Breast epithelium (tissue), 4 donors: ENCODE measurements around the gene NDUFS7. TPM values are rescaled to one million over a fixed set of nuclear protein-coding genes. Genes with fewer than 3 reads are reported as not detected.
A peak's percentile ranks its signal among the peaks of the same experiment; 100 is the strongest.

Experiments used
- DNase-seq, 2 donors: peaks; one replicate each; pipeline ENCODE4 v3.0.0-alpha.2; 2019; ENCODE audit warnings: low spot score in 2 of 2
- H3K27ac ChIP-seq, 2 donors: fragments of 200-600 bp; sonication (generic) in 1 of 2; one replicate each; pipeline ENCODE4 v1.5.1; 2016 to 2019; ENCODE audit warnings: mild to moderate bottlenecking in 1 of 2
- H3K27me3 ChIP-seq, 2 donors: fragments of 200-600 bp; sonication (generic) in 1 of 2; one replicate each; pipeline versions ENCODE4 v1.5.1 to v1.6.0; 2017 to 2019; ENCODE audit warnings: control low read depth in 1 of 2, mild to moderate bottlenecking in 1 of 2
- H3K36me3 ChIP-seq: fragments of 200-600 bp; one replicate; pipeline ENCODE4 v1.5.1; 2019
- H3K4me1 ChIP-seq, 2 donors: fragments of 200-600 bp; sonication (generic); one replicate each; pipeline ENCODE4 v1.5.1; 2016 to 2019; ENCODE audit warnings: control low read depth in 1 of 2
- H3K4me3 ChIP-seq, 3 donors: fragments of 200-600 bp; sonication (generic); 1 replicate in 2 of 3; 2 replicates in 1 of 3; pipeline ENCODE4 v1.5.1; 2016 to 2019; ENCODE audit warnings: mild to moderate bottlenecking in 3 of 3, moderate library complexity in 2 of 3
- H3K9me3 ChIP-seq, 2 donors: fragments of 200-600 bp; sonication (generic) in 1 of 2; one replicate each; pipeline ENCODE4 v1.5.1; 2016 to 2019; ENCODE audit warnings: control low read depth in 1 of 2
- POLR2A ChIP-seq: fragments of 450-650 bp; IDR thresholded peaks from one replicate; pipeline ENCODE4 v1.6.1; 2016; ENCODE audit warnings: antibody characterized with exemption, mild to moderate bottlenecking, moderate library complexity
- POLR2AphosphoS5 ChIP-seq, 3 donors: sonication (generic); formaldehyde crosslinking; IDR thresholded peaks; one replicate each; pipeline ENCODE4 v1.6.1; 2017; ENCODE audit warnings: antibody characterized with exemption in 3 of 3
- intact Hi-C: fragments of 100-400 bp; cut with DNase I; formaldehyde crosslinking; loops from one replicate; pipeline ENCODE4 v1.15.1; 2023; ENCODE audit warnings: low total_unique reads
- total RNA-seq, 3 donors: library from RNA; depleted of rRNA; stranded (reverse); fragments of >200 nt; gene quantifications; one replicate each; pipeline ENCODE4 v1.1.0, GENCODE V29; 2016
- TF ChIP-seq, protein P1 (sequence below), 3 donors: fragments of 450-650 bp; IDR thresholded peaks; one replicate each; pipeline ENCODE4 v1.5.1; 2016 to 2017; ENCODE audit warnings: antibody characterized with exemption in 3 of 3, mild to moderate bottlenecking in 3 of 3, moderate library complexity in 3 of 3

The NDUFS7 gene
- total RNA-seq, 3 donors from 2014 or later, result 67.5 to 122 (median 67.5) TPM

DNA sequence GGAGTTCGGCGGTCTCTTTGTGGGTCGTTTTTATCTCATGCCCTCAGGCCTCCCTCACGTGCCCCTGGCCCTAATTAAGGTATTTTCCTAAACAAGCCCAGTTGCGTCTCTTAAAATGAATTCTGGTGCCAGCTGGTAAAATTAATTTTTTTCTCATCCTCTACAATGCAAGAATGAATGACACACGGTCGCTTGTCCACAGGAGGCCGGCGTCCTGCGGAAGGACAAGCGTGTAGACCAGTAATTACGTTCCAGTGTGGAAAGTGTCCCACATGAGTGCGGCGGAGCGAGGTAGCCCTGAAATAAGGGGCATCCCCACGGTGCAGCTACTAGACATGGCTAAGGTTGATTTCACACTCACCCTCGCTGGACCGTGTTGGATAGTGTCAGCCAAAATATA is 34.5 kb upstream of the NDUFS7 start:
- intact Hi-C loops, result no loop called here
- TF ChIP-seq POLR2AphosphoS5 (IDR thresholded peaks at IDR 0.05), result no peak

DNA sequence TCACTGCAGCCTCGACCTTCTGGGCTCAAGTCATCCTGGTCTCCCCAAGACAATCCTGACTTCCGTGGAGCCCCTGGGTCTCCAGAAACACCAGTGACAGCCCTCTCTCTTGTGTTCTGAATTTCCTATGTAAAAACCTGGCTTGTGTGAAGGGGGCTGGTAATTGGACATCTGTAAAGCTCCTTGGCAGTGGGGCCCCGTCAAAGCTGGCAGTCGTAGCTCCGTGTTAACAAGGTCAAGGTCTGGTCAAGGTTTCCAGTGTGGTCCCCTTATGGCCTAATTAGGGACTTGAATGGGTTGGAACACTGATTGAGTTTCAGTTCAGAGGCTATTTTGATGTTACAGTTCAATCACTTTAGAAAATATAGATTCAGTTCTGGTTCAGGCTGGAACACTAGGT is 32.8 kb upstream of the NDUFS7 start:
- no peaks in the 10 kb centered on the region for H3K27me3 ChIP-seq
- TF ChIP-seq POLR2A (no peak), POLR2AphosphoS5 (IDR thresholded peaks at IDR 0.05) (no peak)
- TF ChIP-seq, protein P1, sequence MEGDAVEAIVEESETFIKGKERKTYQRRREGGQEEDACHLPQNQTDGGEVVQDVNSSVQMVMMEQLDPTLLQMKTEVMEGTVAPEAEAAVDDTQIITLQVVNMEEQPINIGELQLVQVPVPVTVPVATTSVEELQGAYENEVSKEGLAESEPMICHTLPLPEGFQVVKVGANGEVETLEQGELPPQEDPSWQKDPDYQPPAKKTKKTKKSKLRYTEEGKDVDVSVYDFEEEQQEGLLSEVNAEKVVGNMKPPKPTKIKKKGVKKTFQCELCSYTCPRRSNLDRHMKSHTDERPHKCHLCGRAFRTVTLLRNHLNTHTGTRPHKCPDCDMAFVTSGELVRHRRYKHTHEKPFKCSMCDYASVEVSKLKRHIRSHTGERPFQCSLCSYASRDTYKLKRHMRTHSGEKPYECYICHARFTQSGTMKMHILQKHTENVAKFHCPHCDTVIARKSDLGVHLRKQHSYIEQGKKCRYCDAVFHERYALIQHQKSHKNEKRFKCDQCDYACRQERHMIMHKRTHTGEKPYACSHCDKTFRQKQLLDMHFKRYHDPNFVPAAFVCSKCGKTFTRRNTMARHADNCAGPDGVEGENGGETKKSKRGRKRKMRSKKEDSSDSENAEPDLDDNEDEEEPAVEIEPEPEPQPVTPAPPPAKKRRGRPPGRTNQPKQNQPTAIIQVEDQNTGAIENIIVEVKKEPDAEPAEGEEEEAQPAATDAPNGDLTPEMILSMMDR (IDR thresholded peaks at IDR 0.05), result no peak
- H3K9me3 ChIP-seq, result no peaks in the 10 kb centered on the region
- no peak overlapping the region for H3K27ac ChIP-seq
- H3K36me3 ChIP-seq, result no peaks in the 10 kb centered on the region
- peaks cover 0 to 3% of the 10 kb centered on the region in 2 donors for H3K4me1 ChIP-seq
- H3K4me3 ChIP-seq, result no peak overlapping the region
- DNase-seq, result no peak
- intact Hi-C loops, result no loop called here

More for the DNA sequence above, 34.5 kb upstream of the NDUFS7 start:
- H3K9me3 ChIP-seq, result no peaks in the 10 kb centered on the region
- no peaks in the 10 kb centered on the region for H3K4me1 ChIP-seq
- no peaks in the 10 kb centered on the region for H3K36me3 ChIP-seq
- H3K27me3 ChIP-seq, result no peaks in the 10 kb centered on the region
- no peak overlapping the region for H3K27ac ChIP-seq
- no peak for DNase-seq
- no peak overlapping the region for H3K4me3 ChIP-seq

DNA sequence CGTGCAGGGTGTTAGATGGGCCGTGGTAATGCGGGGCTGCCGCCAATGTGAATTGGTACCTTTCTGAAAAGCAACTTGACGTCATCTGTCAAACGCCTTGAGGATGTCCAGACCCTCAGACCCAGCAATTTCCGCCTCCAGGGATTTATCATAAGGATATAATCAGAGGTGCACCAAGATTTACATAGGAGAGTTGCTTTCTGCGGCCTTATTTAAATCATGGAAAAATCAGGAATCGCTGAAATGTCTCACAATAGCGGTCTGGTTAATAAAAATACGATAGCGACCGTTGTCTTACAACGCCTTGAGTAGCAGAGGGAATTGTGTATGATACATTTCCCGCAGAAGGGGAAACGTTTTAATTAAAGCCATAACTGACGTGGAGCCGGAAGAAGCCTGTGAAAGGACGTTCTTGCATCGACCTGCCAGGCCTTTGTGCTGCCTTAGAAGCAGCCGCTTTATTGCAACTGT is 32.3 kb upstream of the NDUFS7 start:
- Histone ChIP-seq H3K9me3 (no peaks in the 10 kb centered on the region), H3K36me3 (no peaks in the 10 kb centered on the region), H3K4me1 (peaks cover 0 to 6% of the 10 kb centered on the region in 2 donors), H3K27me3 (no peaks in the 10 kb centered on the region), H3K27ac (no peak overlapping the region), H3K4me3 (no peak overlapping the region)
- intact Hi-C loops, result no loop called here
- DNase-seq, result no peak
- TF ChIP-seq POLR2AphosphoS5 (IDR thresholded peaks at IDR 0.05) (no peak), POLR2A (no peak)
- TF ChIP-seq, protein P1 (IDR thresholded peaks at IDR 0.05), result no peak

DNA sequence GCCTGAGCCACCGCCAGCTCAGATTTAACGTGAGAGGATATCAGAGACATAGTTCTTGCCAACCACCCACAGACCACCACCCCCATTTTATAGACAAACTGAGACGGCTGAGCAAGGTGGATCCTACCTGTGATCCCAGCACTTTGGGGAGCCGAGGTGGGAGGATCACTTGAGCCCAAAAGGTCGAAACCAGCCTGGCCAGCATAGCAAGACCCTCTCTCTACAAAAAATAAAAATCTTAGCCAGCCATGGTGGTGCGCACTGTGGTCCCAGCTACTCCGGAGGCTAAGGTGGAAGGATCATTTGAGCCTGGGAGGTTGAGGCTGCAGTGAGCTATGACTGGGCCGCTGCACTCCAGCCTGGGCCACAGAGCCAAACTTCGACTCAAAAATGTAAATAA is 30.6 kb upstream of the NDUFS7 start:
- Histone ChIP-seq H3K27me3 (no peaks in the 10 kb centered on the region), H3K36me3 (no peaks in the 10 kb centered on the region), H3K9me3 (no peaks in the 10 kb centered on the region), H3K4me3 (no peak overlapping the region), H3K4me1 (peaks cover 0 to 6% of the 10 kb centered on the region in 2 donors), H3K27ac (no peak overlapping the region)
- TF ChIP-seq POLR2A (no peak), POLR2AphosphoS5 (IDR thresholded peaks at IDR 0.05) (no peak)
- TF ChIP-seq, protein P1 (IDR thresholded peaks at IDR 0.05), result no peak
- intact Hi-C loops, result no loop called here
- no peak for DNase-seq

DNA sequence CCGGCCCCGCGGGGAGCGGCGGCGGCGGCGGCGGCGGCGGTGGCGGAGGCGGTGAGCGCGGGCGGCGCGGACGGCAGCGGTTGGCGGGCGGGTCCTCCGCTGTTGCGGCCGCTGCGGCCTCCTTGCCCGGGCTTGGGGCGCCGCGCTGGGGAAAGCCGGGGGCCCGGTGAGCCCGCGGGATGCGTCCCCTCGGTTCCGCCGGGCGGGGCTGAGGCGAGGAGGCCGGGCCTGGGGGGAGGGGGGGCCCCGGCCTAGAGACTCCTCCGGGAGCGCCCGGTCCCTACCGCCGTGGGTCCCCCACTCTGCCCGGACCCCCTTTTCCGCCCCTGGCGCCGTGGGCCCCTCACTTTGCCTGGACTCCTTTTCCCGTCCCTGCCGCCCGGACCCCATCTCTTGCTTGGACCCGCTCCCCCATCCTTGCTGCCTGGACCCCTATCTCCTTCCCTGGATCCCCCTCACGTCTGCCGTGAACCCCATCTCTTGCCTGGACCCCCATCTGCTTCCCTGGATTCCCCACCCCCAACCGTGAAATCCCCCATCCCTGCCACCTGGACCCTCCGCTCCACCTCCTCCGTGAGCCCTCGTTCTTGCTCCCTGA is 28.6 kb upstream of the NDUFS7 start:
- TF ChIP-seq POLR2AphosphoS5 (IDR thresholded peaks at IDR 0.05) (no peak), POLR2A (no peak)
- TF ChIP-seq, protein P1 (IDR thresholded peaks at IDR 0.05), result no peak
- intact Hi-C loops, result no loop called here

More for the DNA sequence above, 28.6 kb upstream of the NDUFS7 start:
- no peaks in the 10 kb centered on the region for H3K27me3 ChIP-seq
- H3K36me3 ChIP-seq, result no peaks in the 10 kb centered on the region
- no peak for DNase-seq
- H3K4me1 ChIP-seq, result peaks cover 0 to 6% of the 10 kb centered on the region in 2 donors
- no peaks in the 10 kb centered on the region for H3K9me3 ChIP-seq
- peak overlapping the region; percentile 90 to 97 (median 93) for H3K4me3 ChIP-seq
- H3K27ac ChIP-seq, result peak overlapping the region; percentile 83 to 95
